ENCODE results near the gene NAT14.
"Not testable (repeated sequence)": the region's sequence is repeated elsewhere in the genome, so short reads cannot be mapped to it uniquely, and the experiment has no call there.

NAT14 gene

DNA sequence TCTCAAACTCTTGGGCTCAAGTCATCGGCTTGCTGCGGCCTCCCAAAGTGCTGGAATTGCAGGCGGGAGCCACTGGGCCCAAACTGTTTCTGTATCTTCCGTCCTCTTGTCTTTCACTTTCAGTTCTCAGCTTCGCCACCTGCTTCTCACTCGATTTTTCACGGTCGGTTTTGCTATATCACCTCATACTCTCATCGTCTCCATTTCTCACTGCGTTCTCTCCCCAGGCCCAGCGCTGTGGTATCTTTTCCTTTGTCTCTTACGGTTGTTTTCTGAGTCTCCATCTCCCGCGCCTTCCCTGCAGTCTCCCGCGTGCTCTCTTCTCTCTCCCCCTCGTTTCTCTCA, 18.1 kb downstream of the NAT14 start:
- no peak for DNase-seq (ENCODE audit: low read depth in 2 of 2)

DNA sequence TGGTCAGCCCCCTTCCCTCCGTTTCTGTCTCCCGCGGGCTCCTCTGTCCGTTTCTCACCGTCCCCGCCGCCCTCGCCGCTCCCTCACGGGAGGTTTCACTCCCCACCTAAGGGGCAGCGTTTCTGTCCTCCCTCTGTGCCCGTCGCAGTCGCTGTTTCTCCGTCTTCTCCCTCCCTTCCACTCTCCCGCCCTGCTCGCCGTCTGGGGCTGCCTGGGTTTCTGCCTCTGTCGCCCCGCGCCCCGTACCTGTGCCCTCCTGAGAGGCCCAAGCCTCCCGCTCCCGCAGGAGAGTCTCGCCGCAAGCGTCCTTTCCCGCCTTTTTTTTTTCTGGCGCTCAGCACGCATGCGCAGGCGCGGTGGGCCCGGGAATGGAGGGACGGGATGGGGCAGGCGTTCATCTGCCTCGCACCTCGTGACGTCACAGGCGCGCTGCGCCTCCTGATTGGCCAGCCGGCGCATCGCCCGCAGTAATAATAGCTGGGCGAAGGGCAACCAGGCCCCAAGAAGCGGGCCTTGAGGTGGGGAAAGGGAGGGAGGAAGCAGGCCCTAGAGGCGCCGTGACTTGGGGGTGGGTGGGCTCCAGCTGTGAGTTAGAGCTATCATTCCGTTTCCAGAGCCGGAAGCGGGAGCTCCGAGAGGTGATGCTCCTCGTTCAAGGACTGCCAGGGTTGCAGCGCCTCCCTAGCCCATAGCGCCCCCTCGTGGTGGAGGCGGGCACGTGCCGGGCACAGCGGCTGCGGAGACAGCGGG, 18.7 kb downstream of the NAT14 start:
- peak; percentile 75 to 78 for DNase-seq (ENCODE audit: low read depth in 2 of 2)

DNA sequence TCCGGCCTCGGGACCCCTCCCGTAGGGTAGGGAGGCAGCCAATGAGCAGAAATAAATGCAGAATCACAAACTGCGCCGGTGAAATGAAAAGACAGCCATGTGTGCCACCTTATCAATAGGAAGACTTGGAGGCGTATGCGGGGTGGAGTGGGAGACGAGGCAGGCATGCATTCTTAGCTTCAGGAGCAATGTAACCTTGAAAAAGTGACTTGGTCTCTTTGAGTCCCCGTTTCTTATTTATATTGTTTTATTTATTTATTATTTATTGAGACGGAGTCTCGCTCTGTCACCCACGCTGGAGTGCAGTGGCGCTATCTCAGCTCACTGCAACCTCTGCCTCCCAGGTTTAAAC, 19.2 kb downstream of the NAT14 start:
- DNase-seq (ENCODE audit: low read depth in 2 of 2) = no peak

DNA sequence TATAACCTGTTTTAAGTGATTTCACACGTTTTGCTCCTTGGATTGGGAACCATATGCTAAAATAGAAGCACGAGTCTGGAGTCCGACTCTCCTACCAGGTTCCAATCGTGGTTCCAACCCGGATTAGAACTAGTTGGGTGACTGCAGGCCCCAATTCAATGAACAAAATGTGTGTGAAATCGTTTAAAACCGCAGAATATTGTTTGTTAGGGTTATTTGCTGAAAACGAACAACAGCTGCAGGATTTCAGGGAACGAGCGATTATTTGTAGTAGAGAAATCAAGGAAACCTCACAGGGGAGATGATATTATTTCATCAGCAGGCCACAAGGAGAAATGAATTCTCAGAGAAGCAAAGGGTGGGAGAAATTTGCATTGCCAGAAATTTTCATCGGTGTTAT, 20.0 kb downstream of the NAT14 start:
- DNase-seq (ENCODE audit: low read depth in 2 of 2) = no peak

DNA sequence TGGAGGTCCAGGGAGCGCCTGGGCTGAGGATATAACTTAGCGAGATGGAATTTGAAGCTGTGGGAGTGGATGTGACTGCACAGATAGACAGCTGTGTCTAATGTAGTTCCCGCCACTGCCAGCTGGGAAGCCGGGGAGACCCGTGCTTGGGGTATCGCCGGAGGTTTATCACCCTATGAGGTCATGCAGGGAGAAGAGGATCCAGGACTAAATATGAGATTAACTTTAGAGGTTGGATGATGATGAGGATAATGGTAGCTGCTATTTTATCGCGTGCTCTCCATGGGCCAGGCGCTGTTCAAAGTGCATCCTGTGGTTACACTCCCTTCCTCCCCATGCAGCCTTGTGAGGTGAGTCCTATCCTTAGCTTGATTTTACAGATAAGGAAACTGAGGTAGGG, 23.1 kb downstream of the NAT14 start:
- DNase-seq (ENCODE audit: low read depth in 2 of 2) = no peak

DNA sequence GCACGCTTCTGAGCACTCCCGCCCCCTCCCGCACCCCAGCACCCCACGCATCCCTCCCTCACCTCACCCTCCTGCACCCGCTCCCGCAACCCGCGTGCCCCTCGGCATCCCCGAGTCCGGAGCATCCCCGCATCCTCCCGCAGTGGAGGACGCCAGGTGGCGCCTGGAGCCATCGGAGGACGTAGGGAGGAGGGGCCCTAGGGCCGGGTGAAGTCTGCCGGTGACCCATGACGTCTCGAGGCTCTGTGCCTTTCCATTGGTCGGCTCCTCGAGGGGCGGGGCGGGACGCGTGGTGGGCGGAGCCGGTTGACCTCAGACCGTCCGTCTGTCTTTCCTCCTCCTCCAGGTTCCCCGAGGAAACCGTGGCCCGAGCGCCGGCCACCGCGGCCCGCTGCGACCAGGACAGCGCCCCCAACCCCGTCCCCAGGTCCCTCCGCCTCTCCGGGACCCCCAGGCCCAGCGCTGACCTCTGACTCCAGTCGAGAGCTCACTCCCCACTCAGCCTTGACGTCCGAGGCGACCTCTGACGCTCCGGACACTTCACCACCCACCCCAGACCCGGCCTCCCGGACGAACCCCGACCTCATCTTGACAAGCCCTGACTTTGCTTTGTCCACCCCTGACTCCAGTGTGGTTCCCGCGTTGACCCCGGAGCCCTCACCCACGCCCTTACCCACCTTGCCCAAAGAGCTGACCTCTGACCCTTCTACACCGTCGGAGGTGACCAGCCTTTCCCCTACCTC, 32.1 kb downstream of the NAT14 start:
- DNase-seq (ENCODE audit: low read depth in 2 of 2) = peak; percentile 73 to 75

DNA sequence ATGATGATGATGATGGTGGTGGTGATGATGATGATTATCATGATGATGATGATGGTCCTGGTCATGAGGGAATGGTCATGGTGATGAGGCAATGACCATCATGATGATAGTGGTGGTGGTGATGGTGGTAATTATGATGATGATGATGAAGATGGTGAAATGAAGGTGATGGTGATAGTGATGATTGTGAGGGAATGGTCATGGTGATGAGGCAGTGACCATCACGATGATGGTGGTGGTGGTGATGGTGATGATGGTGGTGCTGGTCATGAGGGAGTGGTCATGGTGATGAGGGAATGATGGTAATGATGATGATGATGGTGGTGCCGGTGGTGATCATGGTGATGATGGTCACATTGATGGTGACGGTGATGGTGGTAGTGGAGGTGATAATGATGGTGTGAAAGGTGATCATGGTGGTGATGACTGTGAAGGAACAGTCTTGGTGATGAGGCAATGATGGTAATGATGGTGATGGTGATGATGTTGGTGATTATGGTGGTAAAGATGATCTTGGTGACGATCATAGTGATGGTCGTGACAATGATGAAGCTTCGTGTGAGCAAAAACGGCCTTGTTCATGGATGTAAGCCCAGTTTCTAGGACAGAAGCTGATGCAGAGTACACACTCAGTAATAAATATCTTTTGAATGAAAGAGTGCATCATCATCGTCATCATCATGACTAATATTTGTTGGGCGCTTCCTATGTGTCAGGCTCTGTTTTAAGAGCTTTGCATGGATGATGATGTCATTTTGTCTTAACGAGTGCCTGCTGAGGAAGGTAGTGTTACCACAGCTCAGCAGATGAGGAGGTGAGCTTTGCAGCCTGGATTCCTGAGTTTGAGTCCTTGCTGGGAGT, 34.7 kb downstream of the NAT14 start:
- DNase-seq (ENCODE audit: low read depth in 2 of 2) = no peak

DNA sequence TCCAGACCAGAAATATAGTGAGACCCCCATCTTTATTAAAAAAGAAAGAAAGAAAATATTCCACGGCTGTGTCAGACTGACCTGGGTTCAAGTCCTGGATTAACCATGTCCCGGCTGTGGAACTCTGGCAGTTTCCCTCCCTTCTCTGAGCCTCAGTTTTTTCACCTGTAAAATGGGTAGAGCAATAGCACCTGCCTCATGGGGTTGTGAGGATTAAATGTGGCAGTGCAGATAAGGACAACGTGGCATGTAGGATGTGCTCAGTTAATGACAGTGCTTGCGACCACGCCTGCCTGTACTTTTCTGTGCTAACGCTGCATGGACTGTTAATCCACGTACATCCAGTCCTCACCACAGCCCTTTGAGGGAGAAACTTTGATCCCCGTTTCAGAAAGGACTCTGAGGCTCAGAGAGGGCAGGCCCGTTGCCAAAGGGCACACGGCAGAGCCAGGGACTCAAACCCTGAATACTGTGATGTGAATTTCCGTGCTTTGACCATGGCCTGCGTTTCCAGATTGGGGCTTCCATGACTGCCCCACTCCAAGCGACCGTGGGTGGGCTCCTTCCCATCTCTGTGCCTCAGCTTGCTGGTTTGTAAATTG, 35.8 kb downstream of the NAT14 start:
- DNase-seq (ENCODE audit: low read depth in 2 of 2) = no peak

DNA sequence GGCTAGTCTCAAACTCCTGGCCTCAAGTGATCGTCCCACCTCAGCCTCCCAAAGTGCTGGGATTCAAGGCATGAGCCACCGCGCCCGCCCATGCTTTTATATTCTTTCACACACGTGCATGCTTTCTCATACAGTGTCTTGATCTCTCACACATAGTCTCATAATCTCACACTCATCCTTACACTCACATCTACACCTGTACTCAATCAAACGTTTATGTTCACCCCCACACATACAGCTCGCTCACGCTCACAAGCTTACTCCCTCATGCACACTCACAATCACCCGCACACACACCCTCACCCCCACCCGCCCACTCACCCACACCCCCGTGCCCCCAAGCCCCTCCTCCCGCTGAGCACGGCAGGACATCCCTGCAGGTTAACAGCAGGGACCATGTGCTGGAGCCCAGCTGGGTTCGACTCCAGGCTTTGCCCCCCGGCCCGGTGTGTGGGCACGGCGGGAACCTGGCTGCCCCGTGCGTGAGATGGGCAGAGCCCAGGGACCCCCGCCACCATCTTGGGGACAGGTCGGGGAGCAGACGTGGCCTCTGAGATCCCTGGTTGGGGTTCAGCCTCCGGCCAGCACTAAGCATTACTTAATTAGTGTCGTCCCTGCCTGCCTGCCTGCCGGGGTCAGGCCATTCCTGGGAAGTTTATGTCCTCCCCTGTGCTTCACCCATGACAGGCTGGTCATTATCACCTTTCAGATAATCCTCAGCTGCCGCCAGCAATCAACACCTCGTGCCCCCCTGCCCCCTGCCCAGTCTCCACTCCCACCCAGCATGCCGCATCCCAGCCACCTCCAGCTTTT, 40.5 kb downstream of the NAT14 start:
- no peak for DNase-seq (ENCODE audit: low read depth in 2 of 2)

DNA sequence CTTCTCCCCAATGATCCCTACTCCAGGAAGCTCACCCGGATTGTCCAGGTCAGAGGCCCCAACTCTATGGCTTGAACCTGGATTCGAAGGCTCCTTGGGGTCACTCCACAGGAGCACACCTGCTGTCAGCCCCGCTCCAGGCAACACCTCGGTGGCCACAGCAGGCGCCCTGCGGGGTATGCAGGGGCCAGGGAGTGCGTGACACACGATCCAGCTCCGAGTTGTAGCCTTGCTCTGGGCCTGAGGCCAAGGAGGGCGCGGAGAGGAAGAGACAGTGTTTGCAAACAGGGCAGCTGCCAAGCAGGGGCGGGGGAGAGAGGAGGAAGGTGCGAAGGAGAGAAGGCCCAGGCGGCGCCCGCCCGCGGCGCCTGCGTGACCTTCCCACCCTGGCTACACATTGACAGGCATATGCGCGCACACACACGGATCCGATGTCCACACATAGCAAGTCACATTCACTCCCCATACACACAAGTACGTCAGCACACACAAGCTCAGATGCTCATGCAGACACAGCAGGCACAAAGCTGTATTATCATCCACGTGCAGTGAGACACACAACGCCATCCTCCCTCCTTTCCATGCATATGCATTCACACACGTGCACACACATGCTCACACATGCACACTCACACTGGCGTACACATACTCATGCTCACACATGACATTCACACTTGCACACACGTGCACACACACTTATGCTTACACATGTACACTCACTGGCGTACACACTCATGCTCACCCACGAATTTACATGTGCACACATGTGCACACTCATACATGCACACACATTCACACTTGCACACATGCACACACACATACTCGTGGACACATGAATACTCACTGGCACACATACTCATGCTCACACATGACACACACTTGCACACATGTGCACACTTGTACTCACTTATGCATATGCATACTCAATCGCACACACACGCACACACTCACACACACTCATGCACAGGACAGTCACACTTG, 41.5 kb downstream of the NAT14 start:
- no peak for DNase-seq (ENCODE audit: low read depth in 2 of 2)

DNA sequence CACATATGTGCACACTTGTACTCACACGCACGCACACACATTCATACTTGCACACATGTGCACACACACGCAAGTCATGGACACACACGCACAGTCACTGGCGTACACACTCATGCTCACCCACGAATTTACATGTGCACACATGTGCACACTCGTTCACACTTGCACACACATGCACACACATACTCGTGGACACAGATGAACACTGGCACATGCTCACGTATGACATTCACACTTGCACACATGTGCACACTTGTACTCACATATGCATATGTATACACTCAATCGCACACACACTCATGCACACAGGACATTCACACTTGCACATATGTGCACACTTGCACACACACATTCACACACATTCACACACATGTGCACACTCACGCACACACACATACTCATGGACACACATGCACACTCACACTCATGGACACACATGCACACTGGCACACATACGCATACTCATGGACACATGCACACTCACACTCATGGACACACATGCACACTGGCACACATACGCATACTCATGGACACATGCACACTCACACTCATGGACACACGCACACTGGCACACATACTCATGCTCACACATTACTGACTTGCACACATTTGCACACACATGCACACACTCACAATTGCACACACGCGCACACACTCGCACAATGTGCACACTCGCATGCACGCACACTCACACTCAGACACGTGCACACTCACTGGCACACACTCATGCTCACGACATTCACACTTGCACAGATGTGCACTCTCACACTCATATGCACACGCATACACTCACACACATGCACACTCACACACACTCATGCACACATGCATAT, 42.4 kb downstream of the NAT14 start:
- no peak for DNase-seq (ENCODE audit: low read depth in 2 of 2)

DNA sequence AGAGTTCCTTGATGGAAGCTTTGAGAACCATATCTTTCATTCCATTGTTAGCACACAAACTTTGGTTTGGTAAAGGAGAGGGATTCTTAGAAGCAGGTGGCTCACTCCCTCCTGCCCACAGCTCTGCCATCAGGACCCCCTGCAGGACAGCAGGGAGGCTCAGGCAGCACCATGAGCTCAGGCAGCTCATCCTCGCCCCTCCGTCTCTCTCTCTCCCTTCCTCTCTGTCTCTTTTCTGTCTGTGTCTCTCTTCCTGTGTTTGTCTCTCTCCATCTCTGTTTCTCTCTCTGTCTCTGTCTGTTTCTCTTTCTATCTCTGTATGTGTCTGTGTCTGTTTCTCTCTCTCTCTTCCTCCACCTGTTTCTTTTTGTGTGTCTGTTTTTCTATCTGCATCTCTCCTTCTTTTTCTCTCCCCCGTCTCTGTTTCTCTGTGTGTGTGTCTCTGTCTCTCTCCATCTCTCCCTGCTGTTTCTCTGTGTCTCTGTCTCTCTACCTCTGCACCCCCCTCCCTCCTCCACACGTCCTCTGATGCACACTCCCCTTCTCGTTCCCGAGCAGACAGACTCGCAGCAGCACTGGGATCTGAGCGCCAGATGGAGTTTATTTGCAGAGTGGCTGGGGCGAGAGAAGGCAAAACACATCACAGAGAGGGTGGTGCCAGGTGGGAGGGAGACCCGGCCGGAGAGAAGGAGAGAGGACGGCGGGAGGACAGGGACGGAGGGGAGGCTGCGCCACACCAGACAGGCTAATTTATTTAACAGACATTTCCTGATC, 43.2 kb downstream of the NAT14 start:
- DNase-seq (ENCODE audit: low read depth in 2 of 2) = no peak

DNA sequence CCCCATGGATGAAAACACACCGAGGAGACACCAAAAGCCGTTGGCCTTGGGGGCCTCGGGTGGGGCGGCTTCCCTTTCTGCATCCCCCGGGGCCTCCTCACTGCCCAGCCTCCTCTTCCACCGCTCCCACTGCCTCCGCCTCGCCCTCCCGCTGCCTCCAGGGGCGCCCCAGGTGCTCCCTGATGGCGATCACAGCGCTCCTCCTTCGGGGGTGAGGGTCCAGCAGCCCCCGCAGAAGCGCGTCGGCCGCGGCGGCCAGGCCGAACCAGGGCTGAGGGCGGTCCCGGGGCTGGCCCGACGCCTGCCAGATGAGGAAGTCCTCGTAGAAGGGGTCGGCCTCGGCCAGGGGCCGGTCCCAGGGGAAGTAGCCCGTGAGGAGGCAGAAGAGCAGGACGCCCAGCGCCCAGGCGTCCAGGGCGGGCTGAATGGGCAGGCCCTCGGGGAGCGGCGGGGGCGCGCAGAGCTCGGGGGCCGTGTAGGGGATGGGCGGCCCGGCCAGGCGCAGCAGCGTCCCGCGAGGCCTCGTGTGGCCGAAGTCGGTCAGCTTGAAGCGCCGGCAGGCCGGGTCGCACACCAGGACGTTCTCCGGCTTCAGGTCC, 44.7 kb downstream of the NAT14 start:
- no peak for DNase-seq (ENCODE audit: low read depth in 2 of 2)

DNA sequence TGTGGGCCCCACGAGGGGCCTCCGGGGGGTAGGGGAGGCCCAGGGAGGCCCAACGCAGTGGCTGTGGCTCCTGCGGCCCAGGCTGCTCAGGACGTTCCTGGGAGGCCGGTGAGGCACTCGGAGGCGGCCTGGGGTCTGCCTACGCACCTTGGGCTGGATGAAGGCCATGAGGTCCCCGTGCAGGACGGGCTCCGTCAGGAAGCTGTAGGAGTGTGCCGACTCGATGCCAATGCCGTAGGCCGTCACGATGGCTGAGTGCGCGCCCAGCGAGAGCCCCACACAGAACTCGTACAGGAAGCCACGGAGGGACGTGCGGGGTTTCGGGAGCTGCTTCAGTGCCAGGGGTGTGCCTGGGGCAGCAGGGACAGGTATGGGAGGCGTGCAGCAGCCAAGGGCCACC, 46.0 kb downstream of the NAT14 start:
- DNase-seq (ENCODE audit: low read depth in 2 of 2) = no peak

DNA sequence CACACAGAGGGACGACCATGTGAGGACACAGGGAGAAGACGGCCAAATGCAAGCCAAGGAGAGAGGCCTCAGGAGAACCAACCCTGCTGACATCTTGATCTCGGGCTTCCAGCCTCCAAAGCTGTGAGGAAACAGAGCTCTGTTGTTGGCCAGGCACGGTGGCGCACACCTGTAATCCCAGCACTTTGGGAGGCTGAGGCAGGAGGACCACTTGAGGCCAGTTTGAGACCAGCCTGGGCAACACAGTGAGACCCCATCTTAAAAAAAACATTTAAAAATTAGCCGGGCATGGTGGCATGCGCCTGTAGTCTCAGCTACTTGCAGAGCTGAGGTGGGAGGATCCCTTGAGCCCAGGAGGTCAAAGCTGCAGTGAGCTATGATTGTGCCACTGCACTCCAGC, 49.3 kb downstream of the NAT14 start:
- DNase-seq (ENCODE audit: low read depth in 2 of 2) = not testable (repeated sequence)

DNA sequence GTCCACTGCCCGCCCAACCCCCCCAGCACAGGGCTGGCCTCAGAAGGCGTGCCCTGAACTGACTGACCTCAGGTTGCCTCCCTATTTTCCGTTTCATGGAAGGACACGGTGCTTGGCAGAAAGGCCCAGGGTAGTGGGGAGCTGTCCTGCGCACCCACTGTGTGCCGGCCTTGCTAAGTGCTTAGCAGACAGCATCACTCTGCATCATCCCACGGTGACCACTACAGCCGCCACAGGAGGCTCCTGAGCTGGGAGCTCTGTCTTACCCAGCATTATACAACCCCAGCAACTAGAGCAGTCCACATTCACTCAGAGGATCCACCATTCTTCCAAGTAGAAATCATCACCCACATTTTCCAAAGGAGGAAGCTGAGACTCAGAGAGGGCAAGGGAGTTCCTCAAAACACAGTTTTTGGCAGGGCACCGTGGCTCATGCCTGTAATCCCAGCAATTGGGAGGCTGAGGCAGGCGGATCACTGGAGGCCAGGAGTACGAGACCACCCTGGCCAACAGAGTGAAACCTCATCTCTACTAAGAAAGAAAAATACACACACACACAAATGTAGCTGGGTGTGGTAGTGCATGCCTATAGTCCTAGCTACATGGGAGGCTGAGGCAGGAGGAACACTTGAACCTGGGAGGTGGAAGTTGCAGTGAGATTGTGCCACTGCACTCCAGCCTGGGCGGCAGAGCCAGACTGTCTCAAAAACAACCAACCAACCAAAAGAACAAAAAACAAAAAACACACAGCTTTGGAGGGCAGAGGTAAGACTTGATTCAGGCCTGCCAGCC, 50.4 kb downstream of the NAT14 start:
- no peak for DNase-seq (ENCODE audit: low read depth in 2 of 2)

DNA sequence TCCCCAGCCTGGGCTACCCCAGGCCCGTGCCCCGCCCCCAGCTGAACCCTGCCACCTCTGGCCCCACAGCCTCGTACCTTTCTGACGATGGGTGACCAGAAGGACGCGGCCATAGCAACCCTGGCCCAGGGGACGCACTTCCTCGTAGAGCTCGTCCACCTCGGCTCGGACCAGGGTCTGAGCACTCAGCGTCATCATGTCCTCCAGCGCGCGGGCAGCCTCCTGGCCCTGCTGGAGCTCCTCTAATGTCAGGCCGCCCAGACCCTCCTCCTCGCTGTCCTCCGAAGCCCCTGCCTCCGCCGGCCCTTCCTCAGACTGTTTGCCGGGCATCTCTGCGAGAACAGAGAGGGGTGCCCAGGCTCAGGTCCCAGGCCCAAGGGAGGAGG, 51.0 kb downstream of the NAT14 start:
- DNase-seq (ENCODE audit: low read depth in 2 of 2) = no peak
